Gastrocnemius medialis (tissue), 4 donors: Measurements from ENCODE around the gene DPH3.

Experiments
- CTCF ChIP-seq, 5 experiments: fragments of 450-650 bp in 3 of 5; fragments of 200-600 bp in 2 of 5; sonication (generic) in 2 of 5; IDR thresholded peaks in 4 of 5; conservative IDR thresholded peaks in 1 of 5; 1 replicate in 4 of 5; 2 replicates in 1 of 5; pipeline ENCODE4 v1.5.1; 2016 to 2019; ENCODE audit warnings: antibody characterized with exemption in 5 of 5, mild to moderate bottlenecking in 3 of 5, moderate library complexity in 3 of 5
- POLR2A ChIP-seq, 2 donors: fragments of 450-650 bp; IDR thresholded peaks; one replicate each; pipeline ENCODE4 v1.6.1; 2017; ENCODE audit warnings: antibody characterized with exemption in 2 of 2, mild to moderate bottlenecking in 2 of 2, moderate library complexity in 2 of 2

GRCh38 chr3:16302082-16302631 lies 37.4 kb upstream of the DPH3 start:
- TF ChIP-seq CTCF (IDR thresholded peaks at IDR 0.05 in 4 of 5, conservative IDR thresholded peaks at IDR 0.05 in 1 of 5) (no peak), POLR2A (IDR thresholded peaks at IDR 0.05) (no peak)
